ENCODE data around the gene RASA4B. TPM values are rescaled to one million over a fixed set of nuclear protein-coding genes. Genes with fewer than 3 reads are reported as not detected.

The RASA4B gene
- total RNA-seq, 1 experiment from 2014 or later = 0.76 TPM

DNA sequence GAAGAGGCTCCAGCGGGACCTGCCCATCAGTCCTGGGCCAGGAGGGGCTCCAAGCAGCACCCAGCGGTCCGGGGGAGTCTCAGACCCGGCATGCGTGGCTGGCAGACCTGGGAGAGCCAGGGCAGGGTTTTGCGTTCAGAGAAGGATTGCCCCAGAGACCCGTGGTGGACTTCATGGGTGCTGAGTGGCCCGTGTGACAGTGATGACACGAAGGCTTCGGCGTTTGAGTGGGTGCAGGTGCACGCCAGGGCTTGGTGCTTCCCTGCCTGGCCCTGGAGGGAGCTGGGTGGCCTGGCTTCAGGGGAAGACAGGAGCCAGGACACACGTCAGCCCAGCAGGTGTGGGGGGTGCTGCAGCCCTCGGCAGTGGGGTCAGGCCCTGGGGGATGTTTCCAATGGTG, 70.3 kb downstream of the RASA4B start:
- BruUV-seq (replicated peaks) = no TSS peak
- Mint-ChIP-seq H3K36me3 (ENCODE audit: insufficient read depth, unreplicated experiment) (peaks cover 8% of the 10 kb centered on the region), H3K27me3 (ENCODE audit: unreplicated experiment) (no peaks in the 10 kb centered on the region), H3K9me3 (ENCODE audit: low read depth, unreplicated experiment) (no peaks in the 10 kb centered on the region), H3K27ac (ENCODE audit: unreplicated experiment) (no peak overlapping the region), H3K4me3 (ENCODE audit: low read depth, unreplicated experiment) (no peak overlapping the region), H3K4me1 (ENCODE audit: low read depth, unreplicated experiment) (no peaks in the 10 kb centered on the region)
- TF ChIP-seq, protein P1, sequence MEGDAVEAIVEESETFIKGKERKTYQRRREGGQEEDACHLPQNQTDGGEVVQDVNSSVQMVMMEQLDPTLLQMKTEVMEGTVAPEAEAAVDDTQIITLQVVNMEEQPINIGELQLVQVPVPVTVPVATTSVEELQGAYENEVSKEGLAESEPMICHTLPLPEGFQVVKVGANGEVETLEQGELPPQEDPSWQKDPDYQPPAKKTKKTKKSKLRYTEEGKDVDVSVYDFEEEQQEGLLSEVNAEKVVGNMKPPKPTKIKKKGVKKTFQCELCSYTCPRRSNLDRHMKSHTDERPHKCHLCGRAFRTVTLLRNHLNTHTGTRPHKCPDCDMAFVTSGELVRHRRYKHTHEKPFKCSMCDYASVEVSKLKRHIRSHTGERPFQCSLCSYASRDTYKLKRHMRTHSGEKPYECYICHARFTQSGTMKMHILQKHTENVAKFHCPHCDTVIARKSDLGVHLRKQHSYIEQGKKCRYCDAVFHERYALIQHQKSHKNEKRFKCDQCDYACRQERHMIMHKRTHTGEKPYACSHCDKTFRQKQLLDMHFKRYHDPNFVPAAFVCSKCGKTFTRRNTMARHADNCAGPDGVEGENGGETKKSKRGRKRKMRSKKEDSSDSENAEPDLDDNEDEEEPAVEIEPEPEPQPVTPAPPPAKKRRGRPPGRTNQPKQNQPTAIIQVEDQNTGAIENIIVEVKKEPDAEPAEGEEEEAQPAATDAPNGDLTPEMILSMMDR (IDR thresholded peaks at IDR 0.05; ENCODE audit: unreplicated experiment) = no peak
- CTCF ChIA-PET = no interaction called here
- intact Hi-C loops (cut with micrococcal nuclease; ENCODE audit: unreplicated experiment) = no loop called here
- no peak for DNase-seq

DNA sequence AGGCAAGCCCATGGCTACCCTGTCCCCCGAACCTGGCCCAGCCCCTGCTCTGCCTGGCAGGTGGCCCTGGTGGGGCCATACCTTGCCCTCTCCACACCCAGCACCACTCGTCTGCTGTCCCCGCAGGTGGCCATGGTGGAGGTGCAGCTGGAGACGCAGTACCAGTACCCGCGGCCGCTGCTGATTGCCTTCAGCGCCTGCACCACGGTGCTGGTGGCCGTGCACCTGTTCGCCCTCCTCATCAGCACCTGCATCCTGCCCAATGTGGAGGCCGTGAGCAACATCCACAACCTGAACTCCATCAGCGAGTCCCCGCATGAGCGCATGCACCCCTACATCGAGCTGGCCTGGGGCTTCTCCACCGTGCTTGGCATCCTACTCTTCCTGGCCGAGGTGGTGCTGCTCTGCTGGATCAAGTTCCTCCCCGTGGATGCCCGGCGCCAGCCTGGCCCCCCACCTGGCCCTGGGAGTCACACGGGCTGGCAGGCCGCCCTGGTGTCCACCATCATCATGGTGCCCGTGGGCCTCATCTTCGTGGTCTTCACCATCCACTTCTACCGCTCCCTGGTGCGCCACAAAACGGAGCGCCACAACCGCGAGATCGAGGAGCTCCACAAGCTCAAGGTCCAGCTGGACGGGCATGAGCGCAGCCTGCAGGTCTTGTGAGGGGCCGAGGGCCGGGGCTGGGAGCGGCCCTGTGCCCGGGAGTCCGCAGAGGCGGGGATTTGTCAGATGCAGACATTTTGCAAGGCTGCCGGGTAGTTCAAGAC, 71.0 kb downstream of the RASA4B start:
- peaks cover 8% of the 10 kb centered on the region for H3K36me3 Mint-ChIP-seq (ENCODE audit: insufficient read depth, unreplicated experiment)
- no peaks in the 10 kb centered on the region for H3K4me1 Mint-ChIP-seq (ENCODE audit: low read depth, unreplicated experiment)
- no peaks in the 10 kb centered on the region for H3K9me3 Mint-ChIP-seq (ENCODE audit: low read depth, unreplicated experiment)
- no peak overlapping the region for H3K4me3 Mint-ChIP-seq (ENCODE audit: low read depth, unreplicated experiment)
- no peaks in the 10 kb centered on the region for H3K27me3 Mint-ChIP-seq (ENCODE audit: unreplicated experiment)
- BruUV-seq (replicated peaks) = no TSS peak
- TF ChIP-seq, protein P1 (IDR thresholded peaks at IDR 0.05; ENCODE audit: unreplicated experiment) = no peak
- DNase-seq = no peak
- CTCF ChIA-PET = no interaction called here
- intact Hi-C loops (cut with micrococcal nuclease; ENCODE audit: unreplicated experiment) = no loop called here
- no peak overlapping the region for H3K27ac Mint-ChIP-seq (ENCODE audit: unreplicated experiment)

DNA sequence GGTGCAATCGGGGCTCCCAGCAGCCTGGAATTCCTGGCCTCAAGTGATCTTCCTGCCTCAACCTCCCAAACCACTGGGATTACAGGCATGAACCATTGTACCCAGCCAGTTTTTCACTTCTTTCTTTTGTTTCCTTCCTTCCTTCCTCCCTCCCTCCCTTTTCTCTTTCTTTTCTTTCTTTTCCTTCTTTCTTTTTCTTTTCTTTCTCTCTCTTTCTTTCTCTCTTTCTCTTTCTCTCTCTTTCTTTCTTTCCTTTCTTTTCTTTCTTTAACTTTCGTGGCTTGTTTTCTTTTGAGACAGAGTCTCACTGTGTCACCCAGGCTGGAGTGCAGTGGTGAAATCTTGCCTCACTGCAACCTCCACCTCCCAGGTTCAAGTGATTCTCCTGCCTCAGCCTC, 71.9 kb downstream of the RASA4B start:
- CTCF ChIA-PET = interaction anchor here (0.7 kb wide), 1 partner anchor 808 kb away, joined by 7 read pairs; no protein-coding TSS in a partner anchor
- DNase-seq = no peak
- TF ChIP-seq, protein P1 (IDR thresholded peaks at IDR 0.05; ENCODE audit: unreplicated experiment) = no peak
- BruUV-seq (replicated peaks) = no TSS peak
- Mint-ChIP-seq H3K27ac (ENCODE audit: unreplicated experiment) (no peak overlapping the region), H3K4me1 (ENCODE audit: low read depth, unreplicated experiment) (no peaks in the 10 kb centered on the region), H3K27me3 (ENCODE audit: unreplicated experiment) (no peaks in the 10 kb centered on the region), H3K4me3 (ENCODE audit: low read depth, unreplicated experiment) (no peak overlapping the region), H3K36me3 (ENCODE audit: insufficient read depth, unreplicated experiment) (peaks cover 8% of the 10 kb centered on the region), H3K9me3 (ENCODE audit: low read depth, unreplicated experiment) (no peaks in the 10 kb centered on the region)
- intact Hi-C loops (cut with micrococcal nuclease; ENCODE audit: unreplicated experiment) = no loop called here

DNA sequence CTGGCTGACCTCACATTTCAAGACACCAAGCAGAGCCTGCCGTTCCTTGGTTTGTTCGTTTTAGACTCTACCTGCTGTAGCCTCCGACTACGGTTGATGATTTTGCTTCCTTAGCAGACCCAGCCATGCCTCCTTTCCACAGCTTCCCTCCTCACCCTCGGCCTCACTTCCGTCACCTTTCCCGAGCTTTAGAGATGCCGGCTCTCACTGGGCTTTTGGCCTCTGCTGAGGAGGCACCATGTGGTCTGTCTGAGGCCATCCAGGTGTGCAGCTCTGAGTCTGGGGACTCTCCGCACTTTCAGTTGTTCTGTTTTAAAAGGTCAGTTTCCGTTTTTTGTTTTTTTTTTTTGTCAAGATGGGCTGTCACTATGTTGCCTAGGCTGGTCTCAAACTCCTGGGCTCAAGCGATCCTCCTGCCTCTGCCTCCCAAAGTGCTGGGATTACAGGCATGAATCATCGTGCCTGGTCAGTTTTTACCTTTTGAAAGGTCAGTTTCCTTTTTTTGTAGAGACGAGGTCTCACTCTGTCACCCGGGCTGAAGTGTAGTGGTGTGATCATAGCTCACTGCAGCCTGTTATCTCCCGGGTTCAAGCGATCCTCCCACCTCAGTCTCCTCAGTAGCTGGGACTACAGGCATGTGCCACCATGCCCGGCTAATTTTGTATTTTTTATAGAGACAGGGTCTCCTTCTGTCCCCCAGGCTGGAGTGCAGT, 72.5 kb downstream of the RASA4B start:
- Mint-ChIP-seq H3K4me3 (ENCODE audit: low read depth, unreplicated experiment) (no peak overlapping the region), H3K27me3 (ENCODE audit: unreplicated experiment) (no peaks in the 10 kb centered on the region), H3K9me3 (ENCODE audit: low read depth, unreplicated experiment) (no peaks in the 10 kb centered on the region), H3K27ac (ENCODE audit: unreplicated experiment) (no peak overlapping the region), H3K4me1 (ENCODE audit: low read depth, unreplicated experiment) (no peaks in the 10 kb centered on the region), H3K36me3 (ENCODE audit: insufficient read depth, unreplicated experiment) (peaks cover 8% of the 10 kb centered on the region)
- BruUV-seq (replicated peaks) = no TSS peak
- intact Hi-C loops (cut with micrococcal nuclease; ENCODE audit: unreplicated experiment) = no loop called here
- DNase-seq = no peak
- CTCF ChIA-PET = interaction anchor here (0.7 kb wide), 1 partner anchor 807 kb away, joined by 7 read pairs; no protein-coding TSS in a partner anchor
- TF ChIP-seq, protein P1 (IDR thresholded peaks at IDR 0.05; ENCODE audit: unreplicated experiment) = no peak

All from Calu3 (cell line).